Ureter (tissue), 1 donor: Measurements from ENCODE around the gene C2CD2. TPM values are rescaled to one million over a fixed set of nuclear protein-coding genes. Genes with fewer than 3 reads are reported as not detected.
"Not testable (repeated sequence)": the region's sequence is repeated elsewhere in the genome, so short reads cannot be mapped to it uniquely, and the experiment has no call there.

Experiments
- DNase-seq: peaks from one replicate; pipeline ENCODE4 v3.0.0-alpha.2; 2020; ENCODE audit warnings: low spot score
- total RNA-seq: library from RNA; stranded (reverse); gene quantifications from one replicate; pipeline ENCODE4 v1.2.4, GENCODE V29; 2023
- donor health status: DM: yes; HTN: yes; CAD: no.

The C2CD2 gene
- 66.4 TPM for total RNA-seq

GRCh38 chr21:41953831-41954653, at the start of gene C2CD2:
Gene C2CD2, minus strand, starts transcription at chr21:41954018. Its CDS starts 370 bp downstream, at chr21:41953648.
- no peak for DNase-seq

GRCh38 chr21:42003051-42003461, 49.2 kb upstream of the C2CD2 start:
- DNase-seq: no peak

- no peak for DNase-seq
Observed at GRCh38 chr21:42002421-42002958, 48.7 kb upstream of the C2CD2 start.

GRCh38 chr21:42001781-42002180, 48.0 kb upstream of the C2CD2 start:
- no peak for DNase-seq

- DNase-seq: no peak
Observed at GRCh38 chr21:42000908-42001307, 47.1 kb upstream of the C2CD2 start.

- DNase-seq: no peak
Observed at GRCh38 chr21:41997657-41998056, 43.8 kb upstream of the C2CD2 start.

GRCh38 chr21:41995577-41995976, 41.8 kb upstream of the C2CD2 start:
- no peak for DNase-seq

- not testable (repeated sequence) for DNase-seq
Observed at GRCh38 chr21:41994613-41995012, 40.8 kb upstream of the C2CD2 start.

- no peak for DNase-seq
Observed at GRCh38 chr21:41993744-41994143, 39.9 kb upstream of the C2CD2 start.

GRCh38 chr21:41992576-41992975, 38.8 kb upstream of the C2CD2 start:
- DNase-seq: no peak

- no peak for DNase-seq
Observed at GRCh38 chr21:41991659-41992058, 37.8 kb upstream of the C2CD2 start.

GRCh38 chr21:41989698-41990097, 35.9 kb upstream of the C2CD2 start:
- DNase-seq: no peak

- no peak for DNase-seq
Observed at GRCh38 chr21:41987310-41987709, 33.5 kb upstream of the C2CD2 start.

GRCh38 chr21:41985662-41986416, 32.0 kb upstream of the C2CD2 start:
- DNase-seq: no peak

GRCh38 chr21:41983229-41983628, 29.4 kb upstream of the C2CD2 start:
- no peak for DNase-seq

- no peak for DNase-seq
Observed at GRCh38 chr21:41980561-41980960, 26.7 kb upstream of the C2CD2 start.

- DNase-seq: no peak
Observed at GRCh38 chr21:41979751-41980369, 26.0 kb upstream of the C2CD2 start.

- DNase-seq: no peak
Observed at GRCh38 chr21:41979335-41979734, 25.5 kb upstream of the C2CD2 start.

- DNase-seq: no peak
Observed at GRCh38 chr21:41977034-41977950, 23.5 kb upstream of the C2CD2 start.

GRCh38 chr21:41976611-41977010, 22.8 kb upstream of the C2CD2 start:
- DNase-seq: peak; percentile 34
